ENCODE measurements around the gene LRRC15. TPM values are rescaled to one million over a fixed set of nuclear protein-coding genes. Genes with fewer than 3 reads are reported as not detected.

Gene LRRC15
- total RNA-seq, 2 experiments from 2014 or later = not detected

GRCh38 chr3:194365978-194366490 lies 3.5 kb downstream of the LRRC15 start:
- BruUV-seq (replicated peaks) = no TSS peak
- Histone ChIP-seq H3K79me2 (ENCODE audit: insufficient read depth, low read depth, low read length) (no peaks in the 10 kb centered on the region), H4K20me1 (ENCODE audit: insufficient read depth, low read length) (no peaks in the 10 kb centered on the region), H3K36me3 (ENCODE audit: insufficient read depth, low read length) (no peaks in the 10 kb centered on the region), H3K9me3 (ENCODE audit: low read length) (no peaks in the 10 kb centered on the region), H3K4me1 (ENCODE audit: insufficient read depth, low read length, poor library complexity, severe bottlenecking) (peaks cover 14% of the 10 kb centered on the region), H2AFZ (ENCODE audit: low read length) (no peak overlapping the region), H3K4me2 (ENCODE audit: low read length) (no peak overlapping the region), H3K27ac (ENCODE audit: low read depth, low read length, poor library complexity, severe bottlenecking) (no peak overlapping the region), H3K9me2 (ENCODE audit: insufficient read depth, low read length) (no peaks in the 10 kb centered on the region), H3K4me3 (ENCODE audit: low read depth, low read length, poor library complexity, severe bottlenecking) (no peak overlapping the region)
- ChIA-PET CTCF (ENCODE audit: unreplicated experiment) (no interaction called here), POLR2A (no interaction called here)
- TF ChIP-seq CTCF (conservative IDR thresholded peaks at IDR 0.05; ENCODE audit: low read length) = no peak
- TF ChIP-seq EZH2phosphoT487 (IDR thresholded peaks at IDR 0.05; ENCODE audit: borderline replicate concordance, low read depth, low read length) = no peak
- DNase-seq (ENCODE audit: low spot score) = no peak
- intact Hi-C loops (cut with micrococcal nuclease; ENCODE audit: unreplicated experiment) = no loop called here

- no TSS peak for BruUV-seq (replicated peaks)
- ChIA-PET POLR2A (no interaction called here), CTCF (ENCODE audit: unreplicated experiment) (no interaction called here)
- Histone ChIP-seq H3K4me2 (ENCODE audit: low read length) (no peak overlapping the region), H3K4me3 (ENCODE audit: low read depth, low read length, poor library complexity, severe bottlenecking) (no peak overlapping the region), H3K9me2 (ENCODE audit: insufficient read depth, low read length) (no peaks in the 10 kb centered on the region), H3K9me3 (ENCODE audit: low read length) (no peaks in the 10 kb centered on the region), H3K36me3 (ENCODE audit: insufficient read depth, low read length) (no peaks in the 10 kb centered on the region), H3K79me2 (ENCODE audit: insufficient read depth, low read depth, low read length) (no peaks in the 10 kb centered on the region), H3K4me1 (ENCODE audit: insufficient read depth, low read length, poor library complexity, severe bottlenecking) (peaks cover 14% of the 10 kb centered on the region), H3K27ac (ENCODE audit: low read depth, low read length, poor library complexity, severe bottlenecking) (no peak overlapping the region), H4K20me1 (ENCODE audit: insufficient read depth, low read length) (no peaks in the 10 kb centered on the region), H2AFZ (ENCODE audit: low read length) (no peak overlapping the region)
- DNase-seq (ENCODE audit: low spot score) = no peak
- intact Hi-C loops (cut with micrococcal nuclease; ENCODE audit: unreplicated experiment) = no loop called here
- TF ChIP-seq CTCF (conservative IDR thresholded peaks at IDR 0.05; ENCODE audit: low read length) (no peak), EZH2phosphoT487 (IDR thresholded peaks at IDR 0.05; ENCODE audit: borderline replicate concordance, low read depth, low read length) (no peak)
Observed at GRCh38 chr3:194365526-194365925, 4.0 kb downstream of the LRRC15 start.

- Histone ChIP-seq H3K79me2 (ENCODE audit: insufficient read depth, low read depth, low read length) (no peaks in the 10 kb centered on the region), H4K20me1 (ENCODE audit: insufficient read depth, low read length) (no peaks in the 10 kb centered on the region), H3K9me3 (ENCODE audit: low read length) (no peaks in the 10 kb centered on the region), H3K9me2 (ENCODE audit: insufficient read depth, low read length) (no peaks in the 10 kb centered on the region), H3K4me1 (ENCODE audit: insufficient read depth, low read length, poor library complexity, severe bottlenecking) (peaks cover 14% of the 10 kb centered on the region), H3K4me2 (ENCODE audit: low read length) (no peak overlapping the region), H3K4me3 (ENCODE audit: low read depth, low read length, poor library complexity, severe bottlenecking) (no peak overlapping the region), H2AFZ (ENCODE audit: low read length) (no peak overlapping the region), H3K36me3 (ENCODE audit: insufficient read depth, low read length) (no peaks in the 10 kb centered on the region), H3K27ac (ENCODE audit: low read depth, low read length, poor library complexity, severe bottlenecking) (no peak overlapping the region)
- no TSS peak for BruUV-seq (replicated peaks)
- TF ChIP-seq EZH2phosphoT487 (IDR thresholded peaks at IDR 0.05; ENCODE audit: borderline replicate concordance, low read depth, low read length) (no peak), CTCF (conservative IDR thresholded peaks at IDR 0.05; ENCODE audit: low read length) (no peak)
- ChIA-PET POLR2A (no interaction called here), CTCF (ENCODE audit: unreplicated experiment) (no interaction called here)
- no peak for DNase-seq (ENCODE audit: low spot score)
- intact Hi-C loops (cut with micrococcal nuclease; ENCODE audit: unreplicated experiment) = no loop called here
Observed at GRCh38 chr3:194364652-194365434, 4.7 kb downstream of the LRRC15 start.
